Right cardiac atrium (tissue), 5 donors: ENCODE results near the gene INS. TPM values are rescaled to one million over a fixed set of nuclear protein-coding genes. Genes with fewer than 3 reads are reported as not detected.

Source experiments
- ATAC-seq, 2 donors: fragments of 200-7000 bp; cut with Tn5 transposase; one replicate each; pipeline versions ENCODE4 v1.8.0 to v1.9.1; 2020; ENCODE audit warnings: moderate library complexity in 2 of 2, mild to moderate bottlenecking in 1 of 2
- DNase-seq, 3 donors: peaks; one replicate each; pipeline ENCODE4 v3.0.0-alpha.2; 2020
- H3K27ac ChIP-seq: one replicate; pipeline ENCODE4 v1.5.1; 2013; ENCODE audit warnings: mild to moderate bottlenecking, low read length, control low read depth, moderate library complexity
- H3K27me3 ChIP-seq: one replicate; pipeline ENCODE4 v1.6.1; 2013; ENCODE audit not compliant: control insufficient read depth, insufficient read depth
- H3K4me1 ChIP-seq: one replicate; pipeline ENCODE4 v1.6.1; 2013; ENCODE audit warnings: low read length; ENCODE audit not compliant: control insufficient read depth, insufficient read depth
- H3K4me3 ChIP-seq: one replicate; pipeline ENCODE4 v1.5.1; 2013; ENCODE audit warnings: low read length, control low read depth
- H3K9me3 ChIP-seq: one replicate; pipeline ENCODE4 v1.6.1; 2013; ENCODE audit warnings: low read length; ENCODE audit not compliant: control insufficient read depth
- WGBS: extraction: QIAGEN DNeasy Blood & Tissue Kit; methylation state at CpG from one replicate; pipeline ENCODE4 v1.1.7; 2013; 5-methylcytosine and 5-hydroxymethylcytosine counted together
- intact Hi-C, 4 donors: fragments of 100-400 bp; cut with DNase I; formaldehyde crosslinking; loops; one replicate each; pipeline versions ENCODE4 v1.11.0 to v1.14.0; 2022 to 2023
- polyA plus RNA-seq: library from polyadenylated mRNA; stranded (reverse); fragments of 200-250 nt; gene quantifications from one replicate; pipeline ENCODE4 v1.2.3, GENCODE V29; 2013
- total RNA-seq, 4 donors: library from RNA; stranded (reverse); fragmentation: NEBNext Ultra II Directional; extraction: Animal tissue kit (Norgen Biotek cat#: 25700); gene quantifications; one replicate each; pipeline ENCODE4 v1.2.1, GENCODE V29; 2021
- donor health status: healthy with polysubstance abuse.
- donor health status: DM: no; HTN: yes; CAD: no.
- donor health status: DM: no; HTN: no; CAD: no.
- donor health status: DM: no; HTN: yes; CAD: no; lungs with severe emphysema.
- donor health status: DM: yes; HTN: yes; CAD: no.

INS gene
- total and polyA plus RNA-seq, 5 donors = 1.1 TPM; not detected in 4

DNA sequence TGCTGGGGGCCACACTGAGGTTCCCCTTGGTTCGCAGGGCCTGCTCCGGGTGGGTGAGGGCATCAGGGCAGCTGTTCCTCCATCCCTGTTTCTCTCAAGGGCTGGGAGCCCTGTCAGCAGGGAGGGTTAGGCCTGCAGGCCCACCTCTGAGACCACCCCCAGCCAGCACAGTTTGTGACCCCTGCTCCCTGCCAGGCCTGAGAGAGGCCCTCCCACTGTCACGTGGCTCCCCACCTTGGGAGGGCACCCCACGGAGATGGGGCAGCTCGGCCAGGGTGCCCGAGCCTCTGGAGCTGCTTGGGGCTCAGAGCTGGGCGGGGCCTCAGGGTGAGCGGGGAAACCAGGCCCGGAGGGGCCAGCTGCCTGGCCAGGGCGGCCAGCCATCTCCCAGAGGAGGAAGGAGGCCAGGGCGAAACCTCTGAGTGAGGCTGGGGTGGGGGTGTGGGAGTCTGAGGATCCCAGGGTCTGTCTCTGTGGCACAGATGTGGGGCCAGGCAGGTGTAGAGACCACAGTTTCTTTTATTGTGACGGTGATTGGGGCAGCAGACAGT is 2.5 kb upstream of the INS start:
- no peaks in the 10 kb centered on the region for H3K27me3 ChIP-seq
- intact Hi-C loops = no loop called here
- H3K9me3 ChIP-seq = no peaks in the 10 kb centered on the region
- no peak for ATAC-seq
- no peak for DNase-seq
- H3K27ac ChIP-seq = no peak overlapping the region
- no peaks in the 10 kb centered on the region for H3K4me1 ChIP-seq
- H3K4me3 ChIP-seq = no peak overlapping the region
- WGBS = 76% methylated on average over 12 of the region's 12 CpGs

DNA sequence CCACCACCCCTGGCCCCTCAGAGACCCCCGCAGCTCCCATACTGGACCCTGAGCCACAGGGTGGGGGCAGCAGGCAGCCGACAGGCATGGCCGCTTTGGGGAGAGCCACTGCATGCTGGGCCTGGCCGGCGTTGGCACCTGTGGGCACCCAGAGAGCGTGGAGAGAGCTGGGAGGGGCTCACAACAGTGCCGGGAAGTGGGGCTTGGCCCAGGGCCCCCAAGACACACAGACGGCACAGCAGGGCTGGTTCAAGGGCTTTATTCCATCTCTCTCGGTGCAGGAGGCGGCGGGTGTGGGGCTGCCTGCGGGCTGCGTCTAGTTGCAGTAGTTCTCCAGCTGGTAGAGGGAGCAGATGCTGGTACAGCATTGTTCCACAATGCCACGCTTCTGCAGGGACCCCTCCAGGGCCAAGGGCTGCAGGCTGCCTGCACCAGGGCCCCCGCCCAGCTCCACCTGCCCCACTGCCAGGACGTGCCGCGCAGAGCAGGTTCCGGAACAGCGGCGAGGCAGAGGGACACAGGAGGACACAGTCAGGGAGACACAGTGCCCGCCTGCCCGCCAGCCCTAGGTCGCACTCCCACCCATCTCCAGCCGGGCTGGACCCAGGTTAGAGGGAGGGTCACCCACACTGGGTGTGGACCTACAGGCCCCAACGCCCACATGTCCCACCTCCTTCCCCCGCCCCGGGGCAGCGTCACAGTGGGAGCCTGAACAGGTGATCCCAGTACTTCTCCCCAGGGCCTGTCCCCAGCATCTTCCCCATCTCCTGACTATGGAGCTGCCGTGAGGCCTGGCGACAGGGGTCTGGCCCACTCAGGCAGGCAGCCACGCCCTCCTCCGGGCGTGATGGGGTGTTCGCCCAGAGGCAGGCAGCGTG is 1.2 kb downstream of the INS start:
- Histone ChIP-seq H3K27ac (no peak overlapping the region), H3K4me3 (no peak overlapping the region), H3K9me3 (no peaks in the 10 kb centered on the region), H3K27me3 (no peaks in the 10 kb centered on the region), H3K4me1 (no peaks in the 10 kb centered on the region)
- 79% methylated on average over 36 of the region's 36 CpGs for WGBS
- intact Hi-C loops = loop anchor here in 3 of 4 donors (10.0 kb wide), 3 partner anchors 325 to 505 kb away; partner anchors contain the start of genes KRTAP5-6 (in 1 of the 3), SYT8 (in 1 of the 3) and TNNI2 (in 1 of the 3)
- peak in 1 of 3 donors; percentile 42 for DNase-seq
- no peak for ATAC-seq

DNA sequence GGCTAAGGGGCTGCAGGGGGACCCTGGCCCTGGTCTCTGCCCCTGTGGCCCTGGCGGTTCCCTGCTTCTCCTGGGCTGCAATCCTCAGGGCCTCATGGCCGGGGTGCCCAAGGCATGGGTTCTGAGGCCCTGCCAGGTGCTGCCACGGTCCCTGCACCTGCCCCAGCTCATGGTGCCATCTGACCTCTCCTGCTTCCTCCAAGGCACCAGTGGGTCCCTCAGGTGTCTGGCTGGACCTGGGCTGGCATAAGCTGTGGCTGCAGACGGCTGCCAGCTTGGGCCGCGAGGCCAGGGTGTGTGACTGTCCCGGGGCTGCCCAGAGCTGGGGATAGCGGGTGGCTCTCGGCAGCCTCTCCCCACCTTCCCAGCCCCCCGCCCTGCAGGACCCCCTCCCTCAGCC is 2.0 kb downstream of the INS start:
- H3K27me3 ChIP-seq = no peaks in the 10 kb centered on the region
- intact Hi-C loops = loop anchor here in 3 of 4 donors (10.0 kb wide), 3 partner anchors 324 to 504 kb away; partner anchors contain the start of genes KRTAP5-6 (in 1 of the 3), SYT8 (in 1 of the 3) and TNNI2 (in 1 of the 3)
- WGBS = 77% methylated on average over 10 of the region's 10 CpGs
- no peaks in the 10 kb centered on the region for H3K4me1 ChIP-seq
- no peaks in the 10 kb centered on the region for H3K9me3 ChIP-seq
- no peak overlapping the region for H3K27ac ChIP-seq
- H3K4me3 ChIP-seq = no peak overlapping the region
- no peak for ATAC-seq
- peak in 1 of 3 donors; percentile 37 for DNase-seq

DNA sequence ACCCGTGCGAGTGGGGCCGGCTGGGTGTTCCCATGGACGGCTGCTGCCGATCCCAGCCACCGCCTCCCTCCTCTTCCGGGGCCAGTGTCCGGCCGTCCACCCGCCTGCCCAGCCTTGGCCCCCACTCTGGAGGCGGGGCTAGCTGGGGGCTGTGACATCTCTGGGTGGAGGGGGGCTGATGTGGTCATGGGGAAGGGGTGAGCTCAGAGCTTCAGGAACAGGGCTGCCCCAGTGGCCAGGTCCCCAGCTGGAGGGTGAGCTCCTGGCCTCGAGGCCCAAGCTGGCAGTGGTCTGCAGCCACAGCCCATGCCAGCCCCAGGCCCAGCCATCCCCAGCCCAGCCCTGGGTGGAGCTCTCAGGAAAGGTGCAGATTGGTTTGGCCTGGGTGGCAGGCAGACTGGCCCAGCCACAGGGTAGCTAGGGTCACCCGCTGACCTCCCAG is 2.7 kb downstream of the INS start:
- Histone ChIP-seq H3K27me3 (no peaks in the 10 kb centered on the region), H3K27ac (no peak overlapping the region), H3K4me3 (no peak overlapping the region), H3K9me3 (no peaks in the 10 kb centered on the region), H3K4me1 (no peaks in the 10 kb centered on the region)
- 54% methylated on average over 13 of the region's 13 CpGs for WGBS
- no peak for ATAC-seq
- intact Hi-C loops = loop anchor here in 3 of 4 donors (10.0 kb wide), 3 partner anchors 324 to 504 kb away; partner anchors contain the start of genes KRTAP5-6 (in 1 of the 3), SYT8 (in 1 of the 3) and TNNI2 (in 1 of the 3)
- DNase-seq = no peak

DNA sequence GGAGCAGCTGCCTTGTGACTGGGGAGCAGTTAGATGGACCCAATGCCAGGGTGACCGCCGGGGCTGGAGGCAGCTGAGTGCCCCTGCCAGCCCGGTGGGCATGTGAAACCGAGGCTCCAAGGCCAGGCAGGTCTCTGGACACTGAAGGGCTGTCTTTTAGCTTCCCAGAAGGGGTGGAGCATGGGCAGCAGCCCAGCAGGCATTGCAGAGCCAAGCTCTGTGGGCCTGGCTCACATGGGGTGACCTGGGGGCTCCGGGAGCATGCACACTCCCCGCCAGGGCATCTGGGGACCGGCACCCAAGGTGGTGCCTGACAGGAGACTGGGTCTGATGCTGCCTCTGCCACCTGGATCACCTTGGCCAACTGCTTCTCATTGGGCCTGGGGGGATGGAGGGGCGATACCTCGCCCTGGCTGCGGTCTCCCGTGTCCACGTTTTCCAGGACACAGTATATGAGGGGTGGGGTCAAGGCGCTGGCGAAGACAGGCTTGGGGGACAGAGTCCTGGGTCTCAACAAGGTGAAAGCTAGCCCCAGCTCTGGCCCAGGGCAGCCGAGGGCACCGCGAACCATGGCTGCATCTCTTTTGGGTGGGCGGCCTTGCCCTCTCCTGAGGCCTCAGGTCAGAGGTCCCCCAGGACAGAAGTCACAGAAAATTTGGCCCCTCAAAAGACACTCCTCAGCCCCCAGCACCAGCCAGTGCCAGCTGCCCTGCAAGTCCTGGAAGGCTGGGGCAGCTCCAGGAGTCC is 3.5 kb downstream of the INS start:
- H3K9me3 ChIP-seq = no peaks in the 10 kb centered on the region

DNA sequence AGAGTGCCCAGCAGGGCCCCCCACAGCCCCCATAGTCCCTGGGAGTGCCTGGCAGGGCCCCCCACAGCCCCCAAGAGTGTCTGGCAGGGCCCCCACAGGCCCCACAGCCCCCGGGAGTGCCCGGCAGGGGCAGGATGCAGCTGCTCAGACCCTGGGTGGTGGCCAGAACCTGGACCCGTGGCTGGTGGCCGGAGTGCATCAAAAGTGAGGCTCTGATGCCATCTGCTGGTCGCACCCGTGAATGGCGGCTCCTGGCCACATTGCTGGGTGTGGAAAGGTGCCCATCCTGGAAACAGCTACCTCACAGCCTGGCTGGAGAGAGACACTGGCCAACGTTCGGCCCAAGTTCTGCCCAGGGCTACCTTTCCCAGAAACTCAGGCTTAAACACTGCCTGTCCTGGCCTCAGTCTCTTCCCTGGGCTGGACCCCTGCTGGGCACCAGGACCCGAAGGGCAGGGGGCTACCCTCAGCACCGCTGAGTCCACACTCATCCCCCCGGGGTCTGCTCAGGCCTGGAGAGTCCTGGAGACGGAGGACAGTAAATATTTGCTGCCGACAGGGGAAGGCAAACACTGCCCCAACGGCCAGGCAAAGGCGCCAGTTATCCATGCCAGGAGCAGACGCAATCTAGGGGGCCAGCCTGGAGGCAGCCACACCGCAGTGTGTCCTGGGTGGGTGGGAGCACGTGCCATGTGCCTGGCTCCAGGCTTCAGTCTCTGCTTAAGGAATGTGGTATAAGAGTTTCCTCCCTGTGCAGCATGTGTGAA is 4.4 kb downstream of the INS start:
- no peaks in the 10 kb centered on the region for H3K27me3 ChIP-seq
- no peak overlapping the region for H3K4me3 ChIP-seq
- H3K4me1 ChIP-seq = no peaks in the 10 kb centered on the region
- no peak overlapping the region for H3K27ac ChIP-seq
- WGBS = 32% methylated on average over 19 of the region's 19 CpGs
- H3K9me3 ChIP-seq = no peaks in the 10 kb centered on the region
- intact Hi-C loops = loop anchor here in 3 of 4 donors (10.0 kb wide), 3 partner anchors 322 to 502 kb away; partner anchors contain the start of genes KRTAP5-6 (in 1 of the 3), SYT8 (in 1 of the 3) and TNNI2 (in 1 of the 3)
- DNase-seq (peak; percentile 70 to 87 (median 86)), ATAC-seq (peak; percentile 38 to 47)

More for the DNA sequence above, 3.5 kb downstream of the INS start:
- intact Hi-C loops = loop anchor here in 3 of 4 donors (10.0 kb wide), 3 partner anchors 323 to 503 kb away; partner anchors contain the start of genes KRTAP5-6 (in 1 of the 3), SYT8 (in 1 of the 3) and TNNI2 (in 1 of the 3)
- Histone ChIP-seq H3K27ac (no peak overlapping the region), H3K4me3 (no peak overlapping the region), H3K4me1 (no peaks in the 10 kb centered on the region), H3K27me3 (no peaks in the 10 kb centered on the region)
- ATAC-seq (no peak), DNase-seq (no peak)
- WGBS = 77% methylated on average over 18 of the region's 18 CpGs

DNA sequence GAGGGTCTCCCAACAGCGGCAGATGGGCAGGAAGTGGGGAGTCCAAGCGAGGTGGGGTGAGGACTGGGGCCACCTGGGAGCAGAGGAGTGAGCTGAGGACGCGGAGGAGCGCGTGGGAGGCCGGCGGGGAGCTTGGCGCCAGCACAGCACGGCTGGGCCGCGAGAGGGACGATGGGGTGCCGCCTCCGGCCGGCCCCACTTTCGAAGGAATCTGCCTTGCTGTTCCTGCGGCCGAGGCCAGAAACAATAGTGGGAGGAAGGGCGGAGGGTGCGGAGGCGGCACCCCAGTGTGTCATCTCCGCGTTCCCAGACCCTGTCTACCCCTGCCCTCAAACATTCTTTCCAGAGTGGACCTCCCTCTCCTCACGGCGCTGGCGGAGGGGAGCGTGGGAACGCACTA is 5.5 kb downstream of the INS start:
- ATAC-seq (no peak), DNase-seq (no peak)
- Histone ChIP-seq H3K27ac (no peak overlapping the region), H3K9me3 (no peaks in the 10 kb centered on the region), H3K27me3 (no peaks in the 10 kb centered on the region), H3K4me3 (no peak overlapping the region), H3K4me1 (no peaks in the 10 kb centered on the region)
- 67% methylated on average over 29 of the region's 29 CpGs for WGBS
- intact Hi-C loops = loop anchor here in 3 of 4 donors (10.0 kb wide), 3 partner anchors 321 to 501 kb away; partner anchors contain the start of genes KRTAP5-6 (in 1 of the 3), SYT8 (in 1 of the 3) and TNNI2 (in 1 of the 3)

DNA sequence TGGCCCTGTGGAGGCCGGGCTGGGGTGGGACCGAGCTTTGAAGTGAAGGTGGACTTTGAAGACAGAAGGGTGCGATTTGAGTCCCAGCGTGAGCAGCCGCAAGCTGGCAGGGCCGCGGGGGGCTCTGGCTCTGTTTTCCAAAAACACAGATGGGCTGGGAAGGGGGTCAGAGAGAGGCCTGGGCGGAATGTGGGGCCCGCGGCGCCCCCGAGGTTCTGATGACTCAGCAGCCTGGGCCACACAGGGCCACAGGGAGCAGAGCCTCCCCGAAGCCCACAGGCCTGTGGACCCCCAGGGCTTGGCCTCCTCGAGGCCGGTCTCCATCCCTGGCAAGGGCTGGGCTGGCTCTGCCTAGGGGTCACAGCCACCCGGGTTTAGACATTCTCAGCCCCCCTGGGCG is 6.1 kb downstream of the INS start:
- no peak overlapping the region for H3K4me3 ChIP-seq
- H3K27ac ChIP-seq = no peak overlapping the region
- ATAC-seq (no peak), DNase-seq (no peak)
- 85% methylated on average over 17 of the region's 17 CpGs for WGBS
- no peaks in the 10 kb centered on the region for H3K27me3 ChIP-seq
- intact Hi-C loops = loop anchor here (5.0 to 10.0 kb wide), 8 partner anchors 273 to 503 kb away; partner anchors contain the start of genes TNNI2 (in 2 of the 4), KRTAP5-6 (in 1 of the 4) and SYT8 (in 1 of the 4)
- H3K4me1 ChIP-seq = no peaks in the 10 kb centered on the region
- H3K9me3 ChIP-seq = no peaks in the 10 kb centered on the region

DNA sequence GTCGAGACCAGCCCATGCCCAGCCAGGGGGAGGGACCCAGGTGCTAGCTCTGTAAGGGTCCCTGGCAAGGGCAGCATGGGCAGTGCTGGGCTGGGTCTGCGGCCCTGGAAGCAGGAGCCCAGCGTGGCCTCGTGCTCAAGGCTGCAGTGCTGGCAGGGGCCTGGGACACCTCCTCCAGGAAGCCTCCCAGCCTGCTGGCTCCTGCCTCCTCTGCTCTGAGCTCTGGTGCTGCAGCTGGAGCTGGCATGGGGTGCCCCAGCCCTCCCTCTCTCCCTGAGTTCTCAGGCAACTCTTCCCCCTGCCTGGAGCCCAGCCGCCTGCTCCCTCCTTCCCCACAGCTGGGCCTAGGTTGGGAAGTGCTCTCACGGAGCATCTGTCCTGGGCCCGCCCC is 6.8 kb downstream of the INS start:
- WGBS = 89% methylated on average over 7 of the region's 7 CpGs
- DNase-seq (no peak), ATAC-seq (no peak)
- Histone ChIP-seq H3K9me3 (no peaks in the 10 kb centered on the region), H3K4me1 (no peaks in the 10 kb centered on the region), H3K27me3 (no peaks in the 10 kb centered on the region), H3K4me3 (no peak overlapping the region), H3K27ac (no peak overlapping the region)
- intact Hi-C loops = loop anchor here (5.0 to 10.0 kb wide), 8 partner anchors 272 to 502 kb away; partner anchors contain the start of genes TNNI2 (in 2 of the 4), KRTAP5-6 (in 1 of the 4) and SYT8 (in 1 of the 4)
